CD4-positive, alpha-beta memory T cell (primary cell): Measurements from ENCODE around the gene PLXND1. TPM values are rescaled to one million over a fixed set of nuclear protein-coding genes. Genes with fewer than 3 reads are reported as not detected.

Experiments used
- CTCF ChIA-PET: fragments of 350-600 bp; sonication (Branson Sonifier 250); formaldehyde crosslinking; loops from one replicate; lab custom pipeline; 2021; ENCODE audit warnings: inconsistent platforms; ENCODE audit not compliant: partially characterized antibody; lab: Charles Lee
- POLR2A ChIA-PET: fragments of 350-600 bp; sonication (Branson Sonifier 250); formaldehyde crosslinking; loops from one replicate; lab custom pipeline; 2021; ENCODE audit not compliant: partially characterized antibody; lab: Charles Lee
- DNase-seq, 5 donors: peaks; one replicate each; pipeline versions ENCODE4 v3.0.0 to v3.0.0-alpha.2; 2020 to 2022; ENCODE audit warnings: mixed read lengths in 1 of 5
- H3K27ac ChIP-seq: one replicate; pipeline ENCODE4 v1.7.0; 2013; ENCODE audit warnings: low read depth, low read length
- H3K27me3 ChIP-seq: 2 replicates; pipeline ENCODE4 v1.7.0; 2013; ENCODE audit warnings: mild to moderate bottlenecking, low read length, moderate library complexity; ENCODE audit not compliant: insufficient read depth
- H3K36me3 ChIP-seq: 2 replicates; pipeline ENCODE4 v1.7.0; 2013; ENCODE audit warnings: mild to moderate bottlenecking, low read length, moderate library complexity; ENCODE audit not compliant: insufficient read depth
- H3K4me1 ChIP-seq: 2 replicates; pipeline ENCODE4 v1.7.0; 2013; ENCODE audit warnings: mild to moderate bottlenecking, low read length, moderate library complexity; ENCODE audit not compliant: insufficient read depth
- H3K4me3 ChIP-seq, 2 donors: one replicate each; pipeline ENCODE4 v1.7.0; 2013; ENCODE audit warnings: low read length in 2 of 2, mild to moderate bottlenecking in 1 of 2
- H3K9me3 ChIP-seq, 2 donors: one replicate each; pipeline ENCODE4 v1.7.0; 2013; ENCODE audit warnings: low read length in 2 of 2, control low read depth in 1 of 2; ENCODE audit not compliant: control insufficient read depth in 1 of 2
- H3K27ac Mint-ChIP-seq, 7 donors: one replicate each; pipeline ENCODE4 v1.8.0; 2020 to 2021; ENCODE audit warnings: mixed read lengths in 7 of 7, mild to moderate bottlenecking in 6 of 7, inconsistent platforms in 3 of 7, moderate library complexity in 3 of 7
- H3K27me3 Mint-ChIP-seq, 2 donors: one replicate each; pipeline ENCODE4 v1.8.0; 2020 to 2021; ENCODE audit warnings: mixed read lengths in 2 of 2
- H3K36me3 Mint-ChIP-seq, 2 donors: one replicate each; pipeline ENCODE4 v1.8.0; 2020 to 2021; ENCODE audit warnings: mixed read lengths in 2 of 2, inconsistent platforms in 1 of 2, mild to moderate bottlenecking in 1 of 2
- H3K4me1 Mint-ChIP-seq, 4 donors: one replicate each; pipeline ENCODE4 v1.8.0; 2020 to 2021; ENCODE audit warnings: mixed read lengths in 4 of 4, mild to moderate bottlenecking in 1 of 4
- H3K4me3 Mint-ChIP-seq, 8 donors: one replicate each; pipeline ENCODE4 v1.8.0; 2020 to 2021; ENCODE audit warnings: mixed read lengths in 8 of 8, mild to moderate bottlenecking in 7 of 8, moderate library complexity in 6 of 8, inconsistent platforms in 3 of 8
- H3K9me3 Mint-ChIP-seq, 8 donors: one replicate each; pipeline ENCODE4 v1.8.0; 2020 to 2021; ENCODE audit warnings: mixed read lengths in 8 of 8, mild to moderate bottlenecking in 5 of 8, inconsistent platforms in 3 of 8, moderate library complexity in 1 of 8
- intact Hi-C: fragments of 100-400 bp; cut with micrococcal nuclease; formaldehyde crosslinking; loops from one replicate; pipeline ENCODE4 v1.15.1; 2023
- polyA plus RNA-seq, 2 donors: library from polyadenylated mRNA; unstranded; fragments of 300-500 nt; fragmentation: Illumina TruSeq; gene quantifications; one replicate each; pipeline ENCODE4 v1.2.3, GENCODE V29; 2021
- total RNA-seq, 2 experiments: library from RNA; stranded (reverse); gene quantifications; one replicate each; pipeline ENCODE4 v1.2.3, GENCODE V29; 2021

PLXND1 gene
- total and polyA plus RNA-seq, 4 experiments from 2014 or later, result 0.03 to 72.5 (median 40.1) TPM

DNA sequence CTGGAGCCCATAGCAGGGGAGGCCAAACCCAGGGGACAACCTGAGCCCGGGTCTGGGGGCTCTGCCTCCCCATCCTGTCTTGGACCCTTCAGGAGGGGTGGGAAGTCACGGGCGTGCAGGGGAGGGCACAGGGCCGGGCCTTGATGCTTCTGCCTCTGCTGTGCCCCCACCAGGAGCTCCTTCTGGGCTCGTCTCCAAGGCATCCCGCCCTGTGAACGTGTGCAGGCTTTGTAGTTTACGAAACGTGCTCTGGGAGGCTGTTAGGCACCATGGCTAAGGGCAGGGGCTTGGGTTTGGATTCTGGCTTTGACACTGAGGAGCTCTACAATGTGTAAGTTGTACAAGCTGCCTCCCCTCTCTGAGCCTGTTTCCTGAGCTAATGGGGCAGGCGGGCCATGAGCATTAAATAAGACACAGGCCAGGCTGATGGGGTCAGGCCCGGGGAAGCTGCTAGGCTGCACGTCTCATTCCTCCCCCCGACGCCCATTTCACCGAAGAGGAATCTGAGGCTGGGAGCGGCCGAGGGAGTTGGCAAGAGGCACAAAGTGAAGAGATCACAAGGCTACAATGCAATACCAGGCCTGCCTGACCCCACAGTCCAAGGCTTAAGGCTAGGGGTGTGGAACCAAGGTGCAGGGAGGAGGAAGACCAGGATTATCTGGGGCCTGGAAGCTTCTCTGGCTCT, 19.6 kb downstream of the PLXND1 start:
- POLR2A ChIA-PET, result interaction anchor here (3.3 kb wide), 1 partner anchor 10 kb away, joined by 11 read pairs; no protein-coding TSS in a partner anchor
- Mint-ChIP-seq H3K27me3 (no peaks in the 10 kb centered on the region), H3K9me3 (no peaks in the 10 kb centered on the region), H3K36me3 (no peaks in the 10 kb centered on the region), H3K4me3 (no peak overlapping the region), H3K27ac (peak overlapping the region in 3 of 7 donors; percentile 2 to 13 (median 5)), H3K4me1 (peaks cover under 1 to 9% (median 4%) of the 10 kb centered on the region in 4 donors)
- Histone ChIP-seq H3K27ac (no peak overlapping the region), H3K4me3 (no peak overlapping the region), H3K9me3 (no peaks in the 10 kb centered on the region), H3K36me3 (no peaks in the 10 kb centered on the region), H3K27me3 (no peaks in the 10 kb centered on the region), H3K4me1 (no peaks in the 10 kb centered on the region)
- no peak for DNase-seq
- CTCF ChIA-PET, result no interaction called here
- intact Hi-C loops, result no loop called here

DNA sequence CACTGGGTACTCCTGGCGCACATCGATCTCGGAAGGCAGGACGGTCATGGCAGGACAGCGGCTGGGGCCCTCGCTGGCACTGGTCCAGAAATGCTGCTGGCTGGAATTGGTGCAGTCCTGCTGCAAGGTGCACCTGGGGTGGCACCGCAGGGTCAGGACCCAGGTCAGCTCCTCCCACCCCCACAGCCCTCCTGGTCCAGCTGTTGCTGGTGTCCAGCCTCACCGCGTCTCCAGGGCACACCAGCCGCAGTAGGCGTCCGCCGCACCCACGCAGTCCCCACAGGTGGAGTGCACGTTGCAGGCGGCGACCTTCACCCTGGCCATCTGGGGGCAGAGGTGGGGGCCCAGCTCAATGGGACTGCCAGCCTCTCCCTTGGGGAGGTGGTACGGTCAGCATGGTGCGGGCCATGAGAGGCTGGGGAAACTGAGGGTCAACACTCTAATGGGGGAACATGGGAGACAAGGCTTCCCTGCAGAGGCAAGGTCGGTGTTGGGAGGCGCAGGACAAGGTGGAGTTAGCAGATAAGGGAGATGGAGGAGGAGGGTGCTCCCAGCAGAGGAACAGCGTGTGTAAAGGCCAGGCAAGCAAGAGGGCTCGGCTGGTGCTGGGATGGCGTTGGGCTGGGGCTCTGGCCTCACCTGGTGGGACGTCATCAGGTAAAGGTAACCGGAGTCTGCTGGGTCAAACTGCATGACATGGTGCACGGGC, 20.4 kb downstream of the PLXND1 start:
- H3K4me1 ChIP-seq, result no peaks in the 10 kb centered on the region
- no peak overlapping the region for H3K27ac ChIP-seq
- Mint-ChIP-seq H3K27me3 (no peaks in the 10 kb centered on the region), H3K4me1 (peaks cover 0 to 3% (median under 1%) of the 10 kb centered on the region in 4 donors), H3K27ac (peak overlapping the region in 2 of 7 donors; percentile 11 to 79), H3K9me3 (no peaks in the 10 kb centered on the region), H3K36me3 (no peaks in the 10 kb centered on the region), H3K4me3 (no peak overlapping the region)
- ChIA-PET POLR2A (interaction anchor here (0.7 to 3.3 kb wide), 2 partner anchors 8 to 9 kb away, joined by 4 to 11 read pairs; no protein-coding TSS in a partner anchor), CTCF (no interaction called here)
- DNase-seq, result no peak
- no peaks in the 10 kb centered on the region for H3K9me3 ChIP-seq
- no peaks in the 10 kb centered on the region for H3K27me3 ChIP-seq
- intact Hi-C loops, result no loop called here
- no peak overlapping the region for H3K4me3 ChIP-seq
- H3K36me3 ChIP-seq, result no peaks in the 10 kb centered on the region

DNA sequence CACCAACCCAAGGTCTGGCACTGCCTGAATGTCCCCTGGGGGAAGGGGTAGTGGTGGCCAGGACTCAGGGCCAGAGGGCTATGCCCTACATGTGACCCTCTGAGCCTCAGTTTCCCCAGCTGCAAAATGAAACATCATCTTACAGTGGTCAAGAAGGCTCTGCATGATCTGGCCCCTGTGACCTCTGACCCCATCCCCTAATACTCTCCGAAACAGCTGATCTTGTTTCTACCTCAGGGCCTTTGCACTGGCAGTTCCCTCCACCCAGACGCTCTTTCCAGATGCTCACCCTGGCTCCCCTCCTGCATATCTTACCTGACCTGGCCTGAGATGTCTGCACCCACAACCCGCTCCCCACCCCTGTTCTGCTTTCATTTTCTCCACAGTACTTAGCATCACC, 21.8 kb downstream of the PLXND1 start:
- H3K4me1 Mint-ChIP-seq, result peaks cover 2 to 5% (median 4%) of the 10 kb centered on the region in 4 donors
- ChIA-PET POLR2A (interaction anchor here (1.8 kb wide), 1 partner anchor 9 kb away, joined by 5 read pairs; no protein-coding TSS in a partner anchor), CTCF (no interaction called here)
- no peak for DNase-seq
- H3K27me3 Mint-ChIP-seq, result no peaks in the 10 kb centered on the region
- peak overlapping the region in 3 of 7 donors; percentile 7 to 55 (median 8) for H3K27ac Mint-ChIP-seq
- peaks cover under 1% of the 10 kb centered on the region for H3K4me1 ChIP-seq
- no peaks in the 10 kb centered on the region for H3K36me3 ChIP-seq
- no peaks in the 10 kb centered on the region for H3K36me3 Mint-ChIP-seq
- H3K27me3 ChIP-seq, result no peaks in the 10 kb centered on the region
- no peaks in the 10 kb centered on the region for H3K9me3 Mint-ChIP-seq
- H3K27ac ChIP-seq, result no peak overlapping the region
- H3K9me3 ChIP-seq, result no peaks in the 10 kb centered on the region
- H3K4me3 ChIP-seq, result no peak overlapping the region
- intact Hi-C loops, result no loop called here
- no peak overlapping the region for H3K4me3 Mint-ChIP-seq

DNA sequence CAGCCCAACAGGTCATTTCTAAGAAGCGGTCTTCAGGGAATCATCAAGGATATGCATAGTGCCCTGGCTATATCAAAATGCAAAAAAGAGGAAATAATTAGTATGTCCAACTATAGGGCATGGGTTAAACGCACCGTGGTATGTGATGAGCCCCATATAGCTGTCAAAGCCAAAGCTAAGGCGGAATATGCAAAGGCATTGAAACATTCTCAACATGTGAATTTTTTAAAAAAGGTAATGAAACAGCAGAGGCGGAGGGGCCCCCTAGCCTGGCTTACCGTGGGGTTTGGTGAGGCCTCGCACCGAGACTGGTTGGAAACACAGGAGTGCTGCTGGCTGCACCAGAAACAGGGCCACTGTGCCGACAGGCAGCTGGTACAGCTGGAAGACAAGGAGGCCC, 23.2 kb downstream of the PLXND1 start:
- CTCF ChIA-PET, result no interaction called here
- intact Hi-C loops, result no loop called here

DNA sequence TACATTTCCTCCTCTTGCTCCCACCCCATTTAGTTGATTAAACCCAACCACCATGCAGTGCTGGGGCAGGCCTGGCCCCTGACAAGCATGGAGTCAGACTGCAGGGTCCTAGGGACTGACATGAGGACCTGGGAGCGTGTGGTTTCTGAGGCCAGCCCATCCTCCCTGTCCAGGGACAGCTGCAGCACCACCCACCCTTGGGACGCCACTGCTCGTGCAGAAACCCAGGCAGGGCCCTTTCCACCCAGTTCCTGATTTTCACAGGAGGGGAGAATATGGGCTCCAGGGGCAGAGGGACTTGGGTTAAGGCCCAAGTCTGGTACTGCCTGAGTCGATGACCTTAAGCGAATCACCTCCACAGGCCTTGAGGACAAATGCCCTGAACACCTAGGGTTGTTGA, 23.7 kb downstream of the PLXND1 start:
- Histone ChIP-seq H3K4me3 (no peak overlapping the region), H3K36me3 (no peaks in the 10 kb centered on the region), H3K4me1 (peaks cover 19% of the 10 kb centered on the region), H3K9me3 (no peaks in the 10 kb centered on the region), H3K27me3 (no peaks in the 10 kb centered on the region), H3K27ac (no peak overlapping the region)
- intact Hi-C loops, result no loop called here
- no peak for DNase-seq
- ChIA-PET POLR2A (interaction anchor here (1.5 to 2.5 kb wide), 3 partner anchors 11 to 22 kb away, joined by 3 to 13 read pairs (median 9); partner anchors contain the start of gene PLXND1), CTCF (no interaction called here)
- H3K4me1 Mint-ChIP-seq, result peaks cover 6 to 19% (median 13%) of the 10 kb centered on the region in 4 donors
- H3K9me3 Mint-ChIP-seq, result peaks cover 0 to 2% (median 0%) of the 10 kb centered on the region in 8 donors
- H3K27me3 Mint-ChIP-seq, result no peaks in the 10 kb centered on the region
- no peak overlapping the region for H3K4me3 Mint-ChIP-seq
- H3K27ac Mint-ChIP-seq, result peak overlapping the region in 3 of 7 donors; percentile 56 to 70 (median 59)
- no peaks in the 10 kb centered on the region for H3K36me3 Mint-ChIP-seq

More for the DNA sequence above, 23.2 kb downstream of the PLXND1 start:
- Histone ChIP-seq H3K27ac (no peak overlapping the region), H3K9me3 (no peaks in the 10 kb centered on the region), H3K4me1 (peaks cover 14% of the 10 kb centered on the region), H3K27me3 (no peaks in the 10 kb centered on the region), H3K36me3 (no peaks in the 10 kb centered on the region), H3K4me3 (no peak overlapping the region)
- peaks cover 0 to 2% (median 0%) of the 10 kb centered on the region in 8 donors for H3K9me3 Mint-ChIP-seq
- no peaks in the 10 kb centered on the region for H3K36me3 Mint-ChIP-seq
- H3K4me3 Mint-ChIP-seq, result no peak overlapping the region
- POLR2A ChIA-PET, result interaction anchor here (1.5 to 2.5 kb wide), 3 partner anchors 10 to 22 kb away, joined by 3 to 13 read pairs (median 5); partner anchors contain the start of gene PLXND1
- peak overlapping the region in 4 of 7 donors; percentile 59 to 84 (median 74) for H3K27ac Mint-ChIP-seq
- H3K27me3 Mint-ChIP-seq, result no peaks in the 10 kb centered on the region
- H3K4me1 Mint-ChIP-seq, result peaks cover 4 to 14% (median 10%) of the 10 kb centered on the region in 4 donors
- no peak for DNase-seq

DNA sequence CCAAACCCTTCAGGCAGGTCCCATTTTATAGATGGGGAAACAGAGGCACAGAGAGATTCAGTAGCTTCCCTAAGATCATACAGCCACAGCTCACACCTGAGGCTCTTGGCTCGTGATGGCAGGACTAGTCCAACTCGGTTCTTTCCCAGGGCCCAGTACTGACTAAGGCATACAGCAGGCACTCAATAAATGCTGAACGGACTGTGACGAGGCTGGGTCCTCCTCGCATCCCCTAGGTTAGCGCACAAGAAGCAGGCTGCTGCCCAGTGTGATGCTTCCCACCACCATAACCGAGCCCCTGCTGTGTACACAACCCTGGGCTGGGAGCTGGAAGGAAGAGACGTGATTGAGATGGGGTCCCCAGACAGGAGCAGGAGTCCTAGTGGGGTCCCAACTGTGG, 24.9 kb downstream of the PLXND1 start:
- no peaks in the 10 kb centered on the region for H3K27me3 Mint-ChIP-seq
- POLR2A ChIA-PET, result interaction anchor here (0.9 to 2.5 kb wide), 3 partner anchors 12 to 27 kb away, joined by 3 to 13 read pairs (median 9); partner anchors contain the start of gene PLXND1

DNA sequence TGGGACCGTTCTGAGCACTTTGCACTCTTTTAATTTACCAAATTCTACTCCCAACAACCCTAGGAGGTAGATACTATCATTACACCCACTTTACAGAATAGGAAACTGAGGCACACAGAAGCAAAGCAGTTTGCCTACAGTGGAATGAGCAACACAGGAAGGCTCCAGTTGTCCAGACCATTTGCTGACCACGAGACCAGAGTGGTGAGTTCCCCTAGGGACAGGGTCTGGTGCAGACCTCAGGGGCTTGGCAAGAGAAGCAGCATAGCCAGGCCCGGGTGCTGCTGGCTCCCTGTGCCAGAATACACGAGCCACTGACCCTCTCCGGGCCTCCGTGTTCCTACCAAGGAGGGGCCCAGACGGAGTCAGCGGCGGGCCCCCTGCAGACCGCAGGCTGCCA, 26.5 kb downstream of the PLXND1 start:
- no peaks in the 10 kb centered on the region for H3K9me3 ChIP-seq
- intact Hi-C loops, result no loop called here
- H3K36me3 ChIP-seq, result no peaks in the 10 kb centered on the region
- H3K27me3 Mint-ChIP-seq, result no peaks in the 10 kb centered on the region
- H3K9me3 Mint-ChIP-seq, result peaks cover 0 to 2% (median 0%) of the 10 kb centered on the region in 8 donors
- CTCF ChIA-PET, result no interaction called here
- H3K36me3 Mint-ChIP-seq, result peaks cover 0 to 1% of the 10 kb centered on the region in 2 donors
- H3K4me3 Mint-ChIP-seq, result no peak overlapping the region
- H3K4me1 ChIP-seq, result peaks cover 46% of the 10 kb centered on the region
- H3K27me3 ChIP-seq, result no peaks in the 10 kb centered on the region
- H3K4me1 Mint-ChIP-seq, result peaks cover 17 to 47% (median 34%) of the 10 kb centered on the region in 4 donors
- no peak for DNase-seq
- POLR2A ChIA-PET, result interaction anchor here (4.3 to 6.2 kb wide), 2 partner anchors 14 to 25 kb away, joined by 128 to 154 read pairs; partner anchors contain the start of gene PLXND1
- peak overlapping the region in 5 of 7 donors; percentile 47 to 93 (median 85) for H3K27ac Mint-ChIP-seq
- H3K4me3 ChIP-seq, result no peak overlapping the region
- H3K27ac ChIP-seq, result no peak overlapping the region

More for the DNA sequence above, 24.9 kb downstream of the PLXND1 start:
- no peaks in the 10 kb centered on the region for H3K9me3 ChIP-seq
- intact Hi-C loops, result no loop called here
- no peaks in the 10 kb centered on the region for H3K36me3 ChIP-seq
- H3K4me1 ChIP-seq, result peaks cover 30% of the 10 kb centered on the region
- H3K4me3 ChIP-seq, result no peak overlapping the region
- Mint-ChIP-seq H3K36me3 (no peaks in the 10 kb centered on the region), H3K4me1 (peaks cover 10 to 30% (median 21%) of the 10 kb centered on the region in 4 donors), H3K4me3 (no peak overlapping the region), H3K27ac (peak overlapping the region in 6 of 7 donors; percentile 26 to 89 (median 80)), H3K9me3 (peaks cover 0 to 2% (median 0%) of the 10 kb centered on the region in 8 donors)
- no peak for DNase-seq
- no peaks in the 10 kb centered on the region for H3K27me3 ChIP-seq
- H3K27ac ChIP-seq, result no peak overlapping the region
- CTCF ChIA-PET, result no interaction called here
